Kidney (tissue), 14 donors: ENCODE data around the gene AATK. TPM values are rescaled to one million over a fixed set of nuclear protein-coding genes. Genes with fewer than 3 reads are reported as not detected.

Experiments used
- DNase-seq, 5 donors: peaks; one replicate each; pipeline ENCODE4 v3.0.0-alpha.2; 2013 to 2020
- FAIRE-seq: peaks from 2 replicates; lab custom pipeline; 2012; peaks lifted over from hg19 to GRCh38; lab: Jason Lieb, UNC
- H3K27ac ChIP-seq, 2 donors: one replicate each; pipeline ENCODE4 v1.7.0; 2013; ENCODE audit warnings: low read depth in 2 of 2, low read length in 2 of 2, inconsistent platforms in 1 of 2
- H3K27me3 ChIP-seq: one replicate; pipeline ENCODE4 v1.7.1; 2013; ENCODE audit warnings: low read length, inconsistent platforms; ENCODE audit not compliant: control insufficient read depth, insufficient read depth
- H3K36me3 ChIP-seq, 3 donors: one replicate each; pipeline versions ENCODE4 v1.7.0 to v1.7.1; 2013; ENCODE audit warnings: low read length in 3 of 3, control low read depth in 1 of 3, inconsistent platforms in 1 of 3; ENCODE audit not compliant: insufficient read depth in 3 of 3, control insufficient read depth in 2 of 3
- H3K4me1 ChIP-seq, 3 donors: one replicate each; pipeline versions ENCODE4 v1.7.0 to v1.7.1; 2013; ENCODE audit warnings: low read length in 3 of 3, inconsistent platforms in 1 of 3, low read depth in 1 of 3; ENCODE audit not compliant: control insufficient read depth in 2 of 3, insufficient read depth in 2 of 3
- H3K4me3 ChIP-seq, 3 donors: one replicate each; pipeline versions ENCODE4 v1.7.0 to v1.8.1; 2013; ENCODE audit warnings: low read length in 3 of 3, control low read depth in 1 of 3, inconsistent platforms in 1 of 3
- H3K9ac ChIP-seq, 3 donors: one replicate each; pipeline versions ENCODE4 v1.7.0 to v1.7.1; 2013; ENCODE audit warnings: low read length in 3 of 3, control low read depth in 1 of 3, inconsistent platforms in 1 of 3
- H3K9me3 ChIP-seq, 3 donors: one replicate each; pipeline versions ENCODE4 v1.7.0 to v1.7.1; 2013; ENCODE audit warnings: low read length in 3 of 3, control low read depth in 1 of 3, inconsistent platforms in 1 of 3; ENCODE audit not compliant: control insufficient read depth in 2 of 3, insufficient read depth in 1 of 3
- intact Hi-C: fragments of 100-400 bp; cut with DNase I; formaldehyde crosslinking; loops from one replicate; pipeline ENCODE4 v1.11.1; 2022
- polyA plus RNA-seq: library from polyadenylated mRNA; stranded (reverse); fragments of 350-450 nt; fragmentation: Illumina TruSeq; extraction: RNeasy Lipid Tissue Mini Kit (QIAGEN cat#74804); gene quantifications from one replicate; pipeline ENCODE4 v1.2.3, GENCODE V29; 2014; ENCODE audit warnings: low read depth, low replicate concordance; ENCODE audit not compliant: insufficient read depth
- total RNA-seq: library from RNA; stranded (reverse); fragmentation: NEBNext Ultra II Directional; extraction: Animal tissue kit (Norgen Biotek cat#: 25700); gene quantifications from one replicate; pipeline ENCODE4 v1.2.1, GENCODE V29; 2021
- TF ChIP-seq, protein P1 (sequence below): IDR thresholded peaks from 3 replicates; pipeline ENCODE4 v1.5.1; 2012; ENCODE audit warnings: mild to moderate bottlenecking, moderate library complexity, borderline replicate concordance; ENCODE audit not compliant: insufficient read depth; ENCODE audit errors: extremely low read depth
- donor health status: control.
- donor health status: control.
- donor health status: control.
- donor health status: control.
- donor health status: control.
- donor health status: DM: yes; HTN: yes; CAD: no.
- donor health status: Normal renal cell carcinoma (clear cell type).

The AATK gene
- total and polyA plus RNA-seq, 2 donors from 2014 or later, result 0.65 to 4.2 TPM

- Histone ChIP-seq H3K27ac (no peak overlapping the region), H3K36me3 (no peaks in the 10 kb centered on the region), H3K4me1 (no peaks in the 10 kb centered on the region), H3K4me3 (no peak overlapping the region), H3K27me3 (no peaks in the 10 kb centered on the region), H3K9ac (no peak overlapping the region), H3K9me3 (no peaks in the 10 kb centered on the region)
- DNase-seq, result no peak
- intact Hi-C loops, result no loop called here
- TF ChIP-seq, protein P1, sequence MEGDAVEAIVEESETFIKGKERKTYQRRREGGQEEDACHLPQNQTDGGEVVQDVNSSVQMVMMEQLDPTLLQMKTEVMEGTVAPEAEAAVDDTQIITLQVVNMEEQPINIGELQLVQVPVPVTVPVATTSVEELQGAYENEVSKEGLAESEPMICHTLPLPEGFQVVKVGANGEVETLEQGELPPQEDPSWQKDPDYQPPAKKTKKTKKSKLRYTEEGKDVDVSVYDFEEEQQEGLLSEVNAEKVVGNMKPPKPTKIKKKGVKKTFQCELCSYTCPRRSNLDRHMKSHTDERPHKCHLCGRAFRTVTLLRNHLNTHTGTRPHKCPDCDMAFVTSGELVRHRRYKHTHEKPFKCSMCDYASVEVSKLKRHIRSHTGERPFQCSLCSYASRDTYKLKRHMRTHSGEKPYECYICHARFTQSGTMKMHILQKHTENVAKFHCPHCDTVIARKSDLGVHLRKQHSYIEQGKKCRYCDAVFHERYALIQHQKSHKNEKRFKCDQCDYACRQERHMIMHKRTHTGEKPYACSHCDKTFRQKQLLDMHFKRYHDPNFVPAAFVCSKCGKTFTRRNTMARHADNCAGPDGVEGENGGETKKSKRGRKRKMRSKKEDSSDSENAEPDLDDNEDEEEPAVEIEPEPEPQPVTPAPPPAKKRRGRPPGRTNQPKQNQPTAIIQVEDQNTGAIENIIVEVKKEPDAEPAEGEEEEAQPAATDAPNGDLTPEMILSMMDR, result no peak
- no peak for FAIRE-seq
Measured at GRCh38 chr17:81187586-81188490, 21.8 kb upstream of the AATK start.

GRCh38 chr17:81187120-81187519 is 21.1 kb upstream of the AATK start:
- Histone ChIP-seq H3K36me3 (no peaks in the 10 kb centered on the region), H3K9ac (no peak overlapping the region), H3K27ac (no peak overlapping the region), H3K4me1 (no peaks in the 10 kb centered on the region), H3K9me3 (no peaks in the 10 kb centered on the region), H3K27me3 (no peaks in the 10 kb centered on the region), H3K4me3 (no peak overlapping the region)
- TF ChIP-seq, protein P1, result no peak
- FAIRE-seq (no peak), DNase-seq (no peak)
- intact Hi-C loops, result no loop called here

DNA sequence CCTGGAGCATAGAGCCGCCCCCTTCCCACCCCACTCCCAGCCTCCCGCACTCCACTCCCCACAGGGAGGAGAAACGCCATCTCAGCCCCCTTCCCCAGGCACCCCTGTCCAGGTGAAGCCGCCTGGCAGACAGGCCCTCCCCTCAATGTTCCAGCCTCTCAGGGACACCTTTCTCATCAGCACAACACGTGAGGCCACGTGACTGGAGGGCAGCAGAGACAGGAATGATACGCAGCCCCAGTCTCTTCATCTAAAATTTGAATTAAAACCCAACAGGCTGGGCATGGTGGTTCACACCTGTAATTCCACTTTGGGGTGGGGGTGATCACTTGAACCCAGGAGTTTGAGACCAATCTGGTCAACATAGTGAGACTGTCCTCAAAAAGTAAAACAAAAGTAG is 20.2 kb upstream of the AATK start:
- no peaks in the 10 kb centered on the region for H3K4me1 ChIP-seq
- H3K9ac ChIP-seq, result no peak overlapping the region
- intact Hi-C loops, result no loop called here
- H3K27ac ChIP-seq, result no peak overlapping the region
- no peaks in the 10 kb centered on the region for H3K36me3 ChIP-seq
- H3K9me3 ChIP-seq, result no peaks in the 10 kb centered on the region
- no peak for FAIRE-seq
- no peak for DNase-seq
- no peaks in the 10 kb centered on the region for H3K27me3 ChIP-seq
- TF ChIP-seq, protein P1, result no peak
- H3K4me3 ChIP-seq, result no peak overlapping the region
